SHP77 treated with DMSO at 0.1 percent for 48 hours (cell line): ENCODE results near the gene SRD5A3.

Experiments
- DNase-seq: peaks from one replicate; lab custom pipeline; 2025; lab: John Stamatoyannopoulos, UW

Gene SRD5A3

GRCh38 chr4:55409468-55410171 lies 63.6 kb downstream of the SRD5A3 start:
- no peak for DNase-seq

GRCh38 chr4:55410431-55410830 lies 64.4 kb downstream of the SRD5A3 start:
- no peak for DNase-seq

- no peak for DNase-seq
Measured at GRCh38 chr4:55411621-55412020, 65.6 kb downstream of the SRD5A3 start.

- DNase-seq = no peak
Measured at GRCh38 chr4:55416176-55416575, 70.1 kb downstream of the SRD5A3 start.
